MM.1S (cell line): Measurements from ENCODE around the gene FCRL6.

Source experiments
- DNase-seq: peaks from one replicate; pipeline ENCODE4 v3.0.0-alpha.2; 2015
- H2AFZ ChIP-seq: fragments of 300-600 bp; sonication (generic); 2 replicates; pipeline ENCODE4 v1.6.0; 2016; ENCODE audit warnings: antibody characterized with exemption, low read length
- H3F3A ChIP-seq: fragments of 300-600 bp; sonication (generic); 2 replicates; pipeline ENCODE4 v1.6.1; 2016; ENCODE audit warnings: mild to moderate bottlenecking, antibody characterized with exemption, low read length, moderate library complexity, mixed read lengths; ENCODE audit not compliant: insufficient read depth
- H3K27ac ChIP-seq: fragments of 300-600 bp; sonication (generic); 2 replicates; pipeline ENCODE4 v1.5.1; 2016; ENCODE audit warnings: mild to moderate bottlenecking, low read length
- H3K27me3 ChIP-seq: fragments of 300-600 bp; sonication (generic); replicated peaks from 2 replicates; pipeline ENCODE4 v1.6.0; 2016; ENCODE audit warnings: low read length; ENCODE audit not compliant: insufficient read depth
- H3K36me3 ChIP-seq: fragments of 300-600 bp; sonication (generic); replicated peaks from 2 replicates; pipeline ENCODE4 v1.6.1; 2016; ENCODE audit warnings: mild to moderate bottlenecking, low read length, mixed read lengths; ENCODE audit not compliant: insufficient read depth
- H3K4me1 ChIP-seq: fragments of 300-600 bp; sonication (generic); 2 replicates; pipeline ENCODE4 v1.6.1; 2016; ENCODE audit warnings: low read length, mixed read lengths
- H3K4me2 ChIP-seq: fragments of 300-600 bp; sonication (generic); 2 replicates; pipeline ENCODE4 v1.6.0; 2016; ENCODE audit warnings: low read depth, low read length
- H3K4me3 ChIP-seq: fragments of 300-600 bp; sonication (generic); 2 replicates; pipeline ENCODE4 v1.5.1; 2016; ENCODE audit warnings: low read length, mixed read lengths
- H3K79me2 ChIP-seq: fragments of 300-600 bp; sonication (generic); 2 replicates; pipeline ENCODE4 v1.6.1; 2016; ENCODE audit warnings: mixed run types, low read length, mixed read lengths
- H3K9ac ChIP-seq: fragments of 300-600 bp; sonication (generic); 2 replicates; pipeline ENCODE4 v1.6.1; 2016; ENCODE audit warnings: low read length, mixed read lengths
- H3K9me2 ChIP-seq: fragments of 300-600 bp; sonication (generic); replicated peaks from 2 replicates; pipeline ENCODE4 v1.6.1; 2016; ENCODE audit warnings: mild to moderate bottlenecking, low read length, mixed read lengths; ENCODE audit not compliant: insufficient read depth
- H3K9me3 ChIP-seq: fragments of 300-600 bp; sonication (generic); replicated peaks from 2 replicates; pipeline ENCODE4 v1.6.1; 2016; ENCODE audit warnings: mild to moderate bottlenecking, low read length, mixed read lengths; ENCODE audit not compliant: insufficient read depth
- H4K20me1 ChIP-seq: fragments of 300-600 bp; sonication (generic); 2 replicates; pipeline ENCODE4 v1.6.1; 2016; ENCODE audit warnings: mild to moderate bottlenecking, low read length, moderate library complexity, mixed read lengths; ENCODE audit not compliant: insufficient read depth
- EZH2 ChIP-seq: fragments of 300-600 bp; sonication (generic); optimal IDR thresholded peaks from 2 replicates; pipeline ENCODE3; 2017; ENCODE audit warnings: low read depth, mild to moderate bottlenecking, antibody characterized with exemption, low read length, mixed read lengths
- EZH2phosphoT487 ChIP-seq: fragments of 300-600 bp; sonication (generic); IDR thresholded peaks from 2 replicates; pipeline ENCODE4 v1.6.1; 2018; ENCODE audit warnings: antibody characterized with exemption, low read length
- TF ChIP-seq, protein P1 (sequence below): fragments of 300-600 bp; sonication (generic); IDR thresholded peaks from 2 replicates; pipeline ENCODE4 v1.5.1; 2016; ENCODE audit warnings: antibody characterized with exemption, low read length, mixed read lengths

Gene FCRL6

DNA sequence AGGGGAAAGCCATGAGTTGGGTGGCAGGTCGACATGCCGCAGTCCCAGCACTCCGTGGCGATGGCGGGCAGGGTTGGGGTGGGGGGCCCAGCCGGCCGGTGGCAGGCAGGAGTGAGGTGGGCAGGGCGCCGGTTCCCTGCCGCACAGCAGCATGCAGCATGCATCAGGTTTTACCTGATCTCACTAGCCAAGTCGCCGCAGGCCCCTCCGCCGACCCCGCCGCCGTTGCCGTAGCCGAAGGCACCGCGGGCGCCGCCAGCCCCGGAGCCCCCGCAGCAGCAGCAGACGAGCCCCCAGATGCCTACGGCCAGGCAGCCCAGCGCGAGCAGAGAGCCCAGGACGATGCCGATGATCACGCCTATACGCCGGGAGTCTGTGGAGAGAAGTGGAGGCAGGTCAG, 53.5 kb downstream of the FCRL6 start:
- Histone ChIP-seq H3K79me2 (no peaks in the 10 kb centered on the region), H3K27me3 (no peaks in the 10 kb centered on the region), H3K4me1 (peaks cover 4% of the 10 kb centered on the region; the same call in 1 of the 2 replicates), H4K20me1 (no peaks in the 10 kb centered on the region), H3K9me3 (no peaks in the 10 kb centered on the region), H3K27ac (no peak overlapping the region), H3K4me2 (peak overlapping the region; percentile 99; the same call in 1 of the 2 replicates), H3F3A (peaks cover 8% of the 10 kb centered on the region; the same call in 1 of the 2 replicates), H3K9ac (no peak overlapping the region), H3K36me3 (no peaks in the 10 kb centered on the region), H3K9me2 (no peaks in the 10 kb centered on the region), H3K4me3 (no peak overlapping the region), H2AFZ (no peak overlapping the region)
- DNase-seq: no peak
- TF ChIP-seq EZH2: no peak
- no peak for TF ChIP-seq EZH2phosphoT487
- TF ChIP-seq, protein P1, sequence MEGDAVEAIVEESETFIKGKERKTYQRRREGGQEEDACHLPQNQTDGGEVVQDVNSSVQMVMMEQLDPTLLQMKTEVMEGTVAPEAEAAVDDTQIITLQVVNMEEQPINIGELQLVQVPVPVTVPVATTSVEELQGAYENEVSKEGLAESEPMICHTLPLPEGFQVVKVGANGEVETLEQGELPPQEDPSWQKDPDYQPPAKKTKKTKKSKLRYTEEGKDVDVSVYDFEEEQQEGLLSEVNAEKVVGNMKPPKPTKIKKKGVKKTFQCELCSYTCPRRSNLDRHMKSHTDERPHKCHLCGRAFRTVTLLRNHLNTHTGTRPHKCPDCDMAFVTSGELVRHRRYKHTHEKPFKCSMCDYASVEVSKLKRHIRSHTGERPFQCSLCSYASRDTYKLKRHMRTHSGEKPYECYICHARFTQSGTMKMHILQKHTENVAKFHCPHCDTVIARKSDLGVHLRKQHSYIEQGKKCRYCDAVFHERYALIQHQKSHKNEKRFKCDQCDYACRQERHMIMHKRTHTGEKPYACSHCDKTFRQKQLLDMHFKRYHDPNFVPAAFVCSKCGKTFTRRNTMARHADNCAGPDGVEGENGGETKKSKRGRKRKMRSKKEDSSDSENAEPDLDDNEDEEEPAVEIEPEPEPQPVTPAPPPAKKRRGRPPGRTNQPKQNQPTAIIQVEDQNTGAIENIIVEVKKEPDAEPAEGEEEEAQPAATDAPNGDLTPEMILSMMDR: no peak

DNA sequence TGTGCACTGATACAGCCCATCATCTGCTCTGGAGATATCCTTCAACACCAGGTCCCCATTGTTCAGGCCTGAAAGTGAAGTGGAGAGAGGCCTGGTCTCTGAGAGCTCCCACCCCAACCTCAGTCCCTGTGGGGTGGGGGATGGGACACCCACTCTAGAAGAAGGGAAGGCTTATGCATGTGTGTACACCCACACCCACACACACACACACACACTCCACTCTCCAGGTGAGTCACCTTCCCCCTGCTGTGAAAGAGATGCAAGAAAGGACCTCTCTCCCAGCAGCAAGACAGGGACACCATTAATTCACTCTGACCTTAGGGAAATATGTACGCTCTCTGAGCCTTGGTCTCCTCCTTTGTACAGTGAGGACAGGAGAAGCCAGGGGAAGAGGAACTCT, 54.4 kb downstream of the FCRL6 start:
- H3K27me3 ChIP-seq: no peaks in the 10 kb centered on the region
- no peaks in the 10 kb centered on the region for H3K36me3 ChIP-seq
- TF ChIP-seq EZH2phosphoT487: no peak
- TF ChIP-seq EZH2: no peak
- TF ChIP-seq, protein P1: no peak
- DNase-seq: no peak
- no peak overlapping the region for H3K27ac ChIP-seq
- H3K9me3 ChIP-seq: no peaks in the 10 kb centered on the region
- H4K20me1 ChIP-seq: no peaks in the 10 kb centered on the region
- no peaks in the 10 kb centered on the region for H3K9me2 ChIP-seq
- H3K4me2 ChIP-seq: no peak overlapping the region
- H2AFZ ChIP-seq: no peak overlapping the region
- no peak overlapping the region for H3K4me3 ChIP-seq
- H3K79me2 ChIP-seq: no peaks in the 10 kb centered on the region
- peaks cover 4% of the 10 kb centered on the region; the same call in 1 of the 2 replicates for H3K4me1 ChIP-seq
- peaks cover 8% of the 10 kb centered on the region; the same call in 1 of the 2 replicates for H3F3A ChIP-seq
- H3K9ac ChIP-seq: no peak overlapping the region

DNA sequence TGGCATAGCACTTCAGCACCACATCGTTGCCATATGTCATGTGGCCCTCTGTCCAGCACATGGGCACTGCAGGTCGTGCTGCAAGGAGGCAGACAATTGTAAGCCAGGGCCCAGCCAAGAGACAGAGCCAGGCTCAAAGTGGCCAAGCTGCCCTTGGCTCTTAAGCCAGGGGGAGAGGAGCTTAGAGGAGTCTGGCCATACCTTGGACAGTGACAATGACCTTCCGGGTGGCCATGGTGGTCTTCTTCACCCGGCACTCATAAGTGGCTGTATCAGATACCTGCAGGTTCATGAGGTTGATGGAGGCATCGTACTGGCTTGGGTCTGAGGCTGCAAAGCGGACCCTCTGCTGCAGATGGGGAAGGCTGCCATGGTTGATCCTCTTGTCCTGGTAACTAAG, 55.7 kb downstream of the FCRL6 start:
- Histone ChIP-seq H4K20me1 (no peaks in the 10 kb centered on the region), H3K36me3 (no peaks in the 10 kb centered on the region), H3K27ac (no peak overlapping the region), H3K27me3 (no peaks in the 10 kb centered on the region), H3K4me3 (no peak overlapping the region), H3K9me3 (no peaks in the 10 kb centered on the region), H3K4me1 (no peaks in the 10 kb centered on the region), H3K79me2 (no peaks in the 10 kb centered on the region), H3F3A (peaks cover 8% of the 10 kb centered on the region; the same call in 1 of the 2 replicates), H3K9ac (no peak overlapping the region), H2AFZ (no peak overlapping the region), H3K9me2 (no peaks in the 10 kb centered on the region), H3K4me2 (no peak overlapping the region)
- DNase-seq: no peak
- TF ChIP-seq, protein P1: no peak
- no peak for TF ChIP-seq EZH2phosphoT487
- no peak for TF ChIP-seq EZH2
